GM18519 (cell line): ENCODE data around the gene PROCA1.
"Not testable (repeated sequence)": the region's sequence is repeated elsewhere in the genome, so short reads cannot be mapped to it uniquely, and the experiment has no call there.

ENCODE experiments used
- ATAC-seq: cut with Tn5 transposase; IDR thresholded peaks from one replicate; pipeline ENCODE4 v1.9.1; 2021; ENCODE audit warnings: mild to moderate bottlenecking, moderate library complexity; ENCODE audit not compliant: unreplicated experiment, low FRiP score

PROCA1 gene

DNA sequence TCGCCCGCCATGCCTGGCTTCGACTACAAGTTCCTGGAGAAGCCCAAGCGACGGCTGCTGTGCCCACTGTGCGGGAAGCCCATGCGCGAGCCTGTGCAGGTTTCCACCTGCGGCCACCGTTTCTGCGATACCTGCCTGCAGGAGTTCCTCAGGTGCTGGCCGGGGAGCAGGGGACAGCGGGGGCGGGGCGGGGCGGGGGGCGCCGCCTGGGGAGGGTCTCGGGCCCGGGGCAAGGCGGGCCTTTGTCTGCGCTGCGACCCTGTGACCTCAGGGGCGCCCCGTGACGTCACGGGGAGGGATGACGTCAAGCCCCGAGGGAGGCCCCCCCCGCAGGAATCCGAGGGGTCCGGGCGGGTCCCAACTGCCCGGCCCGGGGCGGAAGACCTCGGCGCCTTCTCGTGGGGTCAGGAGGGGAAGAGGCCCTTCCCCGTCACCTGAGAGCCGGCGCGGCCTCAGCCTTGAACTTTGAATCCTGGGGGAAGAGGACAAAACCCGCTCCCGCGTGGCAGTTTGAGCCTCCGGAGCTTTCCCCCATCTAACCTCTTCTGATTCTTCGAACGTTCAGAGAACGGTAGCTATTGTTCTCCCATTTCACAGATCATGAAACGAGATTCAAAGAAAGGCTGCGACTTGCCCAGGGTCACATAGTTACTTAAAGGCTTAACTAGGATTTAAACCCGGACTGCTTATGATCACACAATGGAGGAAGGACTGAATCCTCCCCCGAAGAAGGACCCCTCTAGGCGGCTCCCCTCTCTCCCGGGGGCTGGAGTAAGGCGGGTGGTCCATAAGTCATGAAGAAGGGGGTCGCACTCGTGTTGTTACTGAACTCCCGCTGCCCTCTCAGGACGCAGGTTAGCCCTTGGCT, 32.6 kb upstream of the PROCA1 start:
- no peak for ATAC-seq

DNA sequence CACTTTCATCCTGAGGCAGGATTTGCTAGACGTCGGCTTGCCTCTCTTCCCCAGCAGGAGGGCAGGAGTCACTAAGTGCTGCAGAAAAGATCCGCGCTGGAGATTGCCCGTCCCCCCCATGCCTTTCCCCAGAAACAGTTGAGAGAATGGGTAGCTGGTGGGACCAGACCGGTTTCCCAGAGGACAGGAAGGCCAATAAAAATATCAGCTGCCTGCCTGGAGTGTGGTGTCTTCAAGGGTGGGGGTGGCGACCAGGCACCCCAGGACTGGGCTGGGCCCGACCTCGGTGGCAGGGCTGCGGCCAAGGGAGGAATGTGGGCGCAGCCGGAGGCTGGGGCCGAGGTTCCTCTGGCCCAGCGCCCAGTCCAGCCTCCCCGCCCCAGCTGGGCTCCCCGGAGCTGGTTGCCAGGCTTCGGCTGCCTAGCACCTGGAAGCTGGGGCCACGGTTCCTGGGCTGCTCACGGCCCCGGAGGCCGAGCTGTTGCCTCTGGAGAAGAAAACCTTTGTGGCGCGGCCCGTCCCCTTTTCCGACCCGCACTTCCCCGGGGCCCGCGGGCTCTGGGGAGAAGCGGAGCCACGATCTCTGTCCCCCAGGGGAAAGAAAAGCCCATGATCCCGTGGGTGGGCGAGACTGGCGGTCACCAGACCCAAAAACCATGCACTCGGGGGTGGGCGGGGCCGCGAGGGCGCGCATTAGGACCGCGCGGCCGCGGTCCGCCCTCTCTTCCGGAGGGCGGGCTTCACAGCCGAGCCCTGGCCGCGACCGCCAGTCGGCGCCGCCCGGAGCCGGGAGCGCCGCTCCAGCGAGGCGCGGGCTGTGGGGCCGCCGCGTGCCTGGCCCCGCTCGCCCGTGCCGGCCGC, 31.8 kb upstream of the PROCA1 start, which contains the start of gene TRAF4:
TSS of gene TRAF4 (plus strand) at position 769 of the 861 bp plus-strand sequence. CDS start 102 bp downstream, outside the sequence.
- peak; percentile 37 for ATAC-seq

DNA sequence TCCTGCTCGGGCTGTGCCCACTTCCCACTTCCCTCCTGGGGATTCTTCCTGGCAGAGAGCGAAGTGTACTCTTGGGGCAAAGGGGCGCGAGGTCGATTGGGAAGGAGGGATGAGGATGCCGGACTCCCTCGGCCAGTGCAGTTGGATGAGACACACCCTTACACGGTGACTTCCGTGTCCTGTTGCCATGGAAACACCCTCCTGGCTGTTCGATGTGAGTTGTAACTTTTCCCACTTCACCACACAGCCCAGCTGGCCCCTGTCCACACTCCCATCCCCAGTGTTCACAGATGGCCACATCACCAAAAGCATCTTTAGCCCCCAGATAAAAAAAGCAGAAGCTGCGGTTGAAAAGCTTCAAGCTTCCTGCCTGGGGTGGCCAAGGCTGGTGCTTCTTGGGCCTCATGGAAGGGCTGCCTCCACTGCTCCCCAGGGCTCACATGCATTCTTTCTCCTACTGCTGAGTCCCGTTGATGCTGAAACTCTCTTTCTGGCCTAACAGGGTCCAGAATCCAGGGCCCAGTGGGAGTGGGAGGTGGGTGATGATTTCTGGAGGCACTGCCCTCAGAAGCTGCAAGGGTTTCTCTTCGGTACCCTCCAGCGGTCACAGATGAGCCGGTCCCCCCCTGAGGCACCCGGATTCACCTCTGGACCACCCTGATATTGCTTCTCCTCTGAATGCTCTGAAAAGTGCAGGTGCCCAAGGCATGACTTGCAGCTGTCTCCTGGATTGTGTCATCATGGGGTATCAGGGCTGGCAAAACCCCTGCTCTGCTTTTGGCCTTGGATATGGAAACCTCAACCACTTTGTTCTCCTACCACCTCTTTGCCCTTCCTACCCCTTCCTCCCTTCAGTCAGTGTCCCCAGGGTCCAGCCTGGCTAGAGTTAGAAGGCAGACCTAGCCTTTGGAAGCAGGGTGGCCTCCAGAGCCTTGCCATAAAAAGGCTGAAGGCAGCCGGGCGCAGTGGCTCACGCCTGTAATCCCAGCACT, 30.0 kb upstream of the PROCA1 start:
- no peak for ATAC-seq

DNA sequence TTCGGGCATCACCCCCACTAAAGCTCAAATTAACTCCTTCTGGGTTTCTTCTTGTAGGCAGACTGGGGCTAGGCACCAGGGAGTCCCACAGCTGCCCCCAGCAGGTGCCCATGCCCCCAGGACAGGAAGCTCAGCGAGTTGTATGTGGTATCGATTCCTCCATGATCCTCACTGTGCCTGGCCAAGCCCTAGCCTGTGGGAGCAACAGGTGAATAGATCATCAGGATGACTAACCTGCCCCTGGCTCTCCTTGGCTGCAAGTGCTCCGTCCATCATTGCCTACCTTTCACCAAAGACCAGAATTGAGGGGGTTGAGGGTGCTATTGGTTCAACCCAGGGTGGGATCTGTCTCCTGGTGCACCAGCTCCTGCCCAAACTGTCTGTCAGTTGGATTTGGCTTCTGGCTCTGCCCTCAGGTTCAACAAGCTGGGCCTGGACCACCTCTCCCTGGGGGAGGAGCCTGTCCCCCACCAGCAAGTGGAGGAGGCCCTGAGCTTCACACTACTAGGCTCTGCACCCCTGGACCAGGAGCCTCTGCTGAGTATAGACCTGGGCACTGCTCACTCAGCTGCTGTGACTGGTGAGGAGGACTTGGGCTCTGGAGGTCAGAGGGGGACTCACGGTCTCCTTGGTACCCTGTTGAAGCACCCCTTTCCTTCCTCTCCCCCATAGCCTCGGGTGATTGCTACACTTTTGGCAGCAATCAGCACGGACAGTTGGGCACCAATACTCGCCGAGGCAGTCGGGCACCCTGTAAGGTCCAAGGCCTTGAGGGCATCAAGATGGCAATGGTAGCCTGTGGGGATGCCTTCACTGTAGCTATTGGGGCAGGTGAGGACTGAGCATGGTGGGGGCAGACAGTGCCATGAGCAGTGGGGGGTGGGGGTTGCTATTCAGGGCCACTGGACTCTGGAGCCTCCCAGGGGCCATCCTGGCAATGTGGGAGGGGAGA, 29.0 kb upstream of the PROCA1 start:
- ATAC-seq = no peak

DNA sequence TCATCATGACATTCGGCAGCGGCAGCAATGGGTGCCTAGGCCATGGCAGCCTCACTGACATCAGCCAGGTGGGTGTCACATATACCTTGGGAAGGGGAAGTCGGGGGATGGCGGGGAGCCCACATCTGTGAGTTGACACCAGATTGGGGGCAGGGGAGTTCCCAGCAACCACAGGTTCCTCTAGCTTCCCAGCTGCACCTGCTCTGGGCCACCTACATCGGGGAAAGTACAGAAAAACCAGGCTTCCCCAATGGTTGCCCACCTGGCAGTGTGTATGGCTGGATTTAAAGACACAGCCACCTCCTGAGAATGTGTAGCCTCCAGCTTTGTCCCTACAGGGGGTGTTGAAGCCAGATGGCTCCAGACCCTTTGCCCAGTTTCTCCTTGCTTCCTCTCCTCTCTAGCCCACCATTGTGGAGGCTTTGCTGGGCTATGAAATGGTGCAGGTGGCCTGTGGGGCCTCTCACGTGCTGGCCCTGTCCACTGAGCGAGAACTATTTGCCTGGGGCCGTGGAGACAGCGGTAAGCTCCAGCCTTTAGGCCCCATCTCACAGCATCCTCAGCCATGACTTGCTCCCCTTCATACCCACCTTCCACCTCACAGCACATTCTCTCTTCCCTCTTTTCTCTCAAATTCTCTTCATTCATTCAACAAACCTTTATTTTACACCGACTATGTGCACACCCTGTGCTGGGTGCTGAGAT, 27.1 kb upstream of the PROCA1 start:
- no peak for ATAC-seq

DNA sequence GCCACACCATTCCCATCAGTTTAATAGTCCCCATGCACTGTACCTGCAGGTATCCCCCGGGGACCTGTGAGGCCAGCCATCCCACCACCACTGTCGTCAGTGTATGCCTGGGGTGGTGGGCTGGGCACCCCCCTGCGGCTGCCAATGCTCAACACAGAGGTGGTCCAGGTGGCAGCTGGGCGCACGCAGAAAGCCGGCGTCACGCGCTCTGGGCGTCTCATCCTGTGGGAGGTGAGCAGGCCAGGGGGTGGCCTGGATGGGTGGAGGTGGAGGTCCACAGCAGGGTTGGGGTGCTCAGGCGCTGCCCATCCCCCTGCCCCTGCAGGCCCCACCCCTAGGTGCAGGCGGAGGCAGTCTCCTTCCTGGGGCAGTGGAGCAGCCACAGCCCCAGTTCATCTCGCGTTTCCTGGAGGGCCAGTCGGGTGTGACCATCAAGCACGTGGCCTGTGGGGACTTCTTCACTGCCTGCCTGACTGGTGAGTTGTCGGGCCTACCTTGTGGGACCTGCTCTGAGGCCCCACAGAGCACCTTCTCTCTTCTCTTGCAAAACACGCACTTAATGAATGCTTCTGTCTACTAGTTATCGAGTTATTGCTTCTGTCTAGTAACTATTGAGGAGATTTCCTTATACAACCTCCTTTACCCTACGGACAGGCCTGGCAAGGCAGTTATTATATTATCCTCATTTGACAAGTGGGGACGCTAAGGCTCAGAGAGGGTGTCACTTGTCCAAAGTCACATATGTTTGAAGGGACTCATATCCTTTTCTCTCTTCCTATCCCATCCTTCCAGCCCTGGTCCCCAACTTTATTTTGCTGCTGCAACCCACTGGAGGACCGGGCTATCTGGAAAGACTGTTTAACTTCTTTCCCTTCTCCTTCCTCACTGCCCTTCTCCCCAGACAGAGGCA, 26.3 kb upstream of the PROCA1 start:
- ATAC-seq = no peak

DNA sequence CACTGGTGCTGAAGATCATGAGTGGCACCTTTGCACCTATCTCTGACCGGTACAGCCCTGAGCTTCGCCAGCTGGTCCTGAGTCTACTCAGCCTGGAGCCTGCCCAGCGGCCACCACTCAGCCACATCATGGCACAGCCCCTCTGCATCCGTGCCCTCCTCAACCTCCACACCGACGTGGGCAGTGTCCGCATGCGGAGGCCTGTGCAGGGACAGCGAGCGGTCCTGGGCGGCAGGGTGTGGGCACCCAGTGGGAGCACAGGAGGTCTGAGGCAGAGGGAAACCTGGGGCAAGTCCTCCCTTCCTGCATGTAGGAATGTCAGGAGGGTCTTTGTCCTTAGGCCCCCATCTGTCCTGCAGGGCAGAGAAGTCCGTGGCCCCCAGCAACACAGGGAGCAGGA, 25.6 kb upstream of the PROCA1 start:
- no peak for ATAC-seq

DNA sequence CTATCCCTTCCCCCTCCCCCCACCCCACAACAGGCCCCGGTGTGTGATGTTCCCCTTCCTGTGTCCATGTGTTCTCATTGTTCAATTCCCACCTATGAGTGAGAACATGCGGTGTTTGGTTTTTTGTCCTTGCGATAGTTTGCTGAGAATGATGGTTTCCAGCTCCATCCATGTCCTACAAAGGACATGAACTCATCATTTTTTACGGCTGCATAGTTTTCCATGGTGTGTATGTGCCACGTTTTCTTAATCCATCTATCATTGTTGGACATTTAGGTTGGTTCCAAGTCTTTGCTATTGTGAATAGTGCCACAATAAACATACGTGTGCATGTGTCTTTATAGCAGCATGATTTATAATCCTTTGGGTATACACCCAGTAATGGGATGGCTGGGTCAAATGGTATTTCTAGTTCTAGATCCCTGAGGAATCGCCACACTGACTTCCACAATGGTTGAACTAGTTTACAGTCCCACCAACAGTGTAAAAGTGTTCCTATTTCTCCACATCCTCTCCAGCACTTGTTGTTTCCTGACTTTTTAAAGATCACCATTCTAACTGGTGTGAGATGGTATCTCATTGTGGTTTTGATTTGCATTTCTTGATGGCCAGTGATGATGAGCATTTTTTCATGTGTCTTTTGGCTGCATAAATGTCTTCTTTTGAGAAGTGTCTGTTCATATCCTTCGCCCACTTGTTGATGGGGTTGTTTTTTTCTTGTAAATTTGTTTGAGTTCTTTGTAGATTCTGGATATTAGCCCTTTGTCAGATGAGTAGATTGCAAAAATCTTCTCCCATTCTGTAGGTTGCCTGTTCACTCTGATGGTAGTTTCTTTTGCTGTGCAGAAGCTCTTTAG, 24.5 kb upstream of the PROCA1 start:
- not testable (repeated sequence) for ATAC-seq

DNA sequence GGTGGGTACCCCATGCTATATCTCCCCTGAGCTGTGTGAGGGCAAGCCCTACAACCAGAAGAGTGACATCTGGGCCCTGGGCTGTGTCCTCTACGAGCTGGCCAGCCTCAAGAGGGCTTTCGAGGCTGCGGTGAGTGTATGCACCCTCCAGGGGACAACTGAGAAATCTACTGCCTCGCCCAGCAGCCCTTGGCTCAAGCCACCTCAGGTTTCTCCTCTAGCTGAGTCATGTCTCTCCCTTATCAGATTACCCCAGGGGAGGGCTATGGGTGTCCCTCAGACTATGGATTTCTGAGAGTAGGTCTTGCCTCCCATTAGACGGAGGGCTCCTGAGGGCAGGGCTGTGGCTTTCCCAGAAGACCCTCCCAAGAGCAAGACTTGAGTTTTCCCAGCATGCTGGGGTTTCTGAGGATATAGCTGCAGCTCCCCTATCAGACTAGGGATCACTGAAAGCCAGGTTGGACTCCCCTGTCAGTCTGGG, 23.6 kb upstream of the PROCA1 start:
- no peak for ATAC-seq

DNA sequence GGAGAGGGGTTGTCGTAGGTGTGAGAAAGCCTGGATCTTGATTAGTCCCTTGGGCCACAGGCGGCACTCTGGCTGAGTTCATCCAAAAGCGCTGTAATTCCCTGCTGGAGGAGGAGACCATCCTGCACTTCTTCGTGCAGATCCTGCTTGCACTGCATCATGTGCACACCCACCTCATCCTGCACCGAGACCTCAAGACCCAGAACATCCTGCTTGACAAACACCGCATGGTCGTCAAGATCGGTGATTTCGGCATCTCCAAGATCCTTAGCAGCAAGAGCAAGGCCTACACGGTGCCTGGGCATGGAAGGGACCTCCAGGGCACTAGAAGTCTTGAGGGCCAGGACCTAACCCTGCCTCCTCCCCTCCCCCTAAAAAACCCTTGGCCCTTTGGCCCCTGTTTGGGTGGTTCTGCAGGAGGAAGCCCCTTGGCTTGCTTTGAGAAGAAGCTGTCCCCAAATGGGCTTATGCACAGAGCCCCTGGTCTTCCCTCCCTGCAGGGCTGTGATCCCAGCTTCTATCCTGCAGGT, 23.1 kb upstream of the PROCA1 start:
- no peak for ATAC-seq

DNA sequence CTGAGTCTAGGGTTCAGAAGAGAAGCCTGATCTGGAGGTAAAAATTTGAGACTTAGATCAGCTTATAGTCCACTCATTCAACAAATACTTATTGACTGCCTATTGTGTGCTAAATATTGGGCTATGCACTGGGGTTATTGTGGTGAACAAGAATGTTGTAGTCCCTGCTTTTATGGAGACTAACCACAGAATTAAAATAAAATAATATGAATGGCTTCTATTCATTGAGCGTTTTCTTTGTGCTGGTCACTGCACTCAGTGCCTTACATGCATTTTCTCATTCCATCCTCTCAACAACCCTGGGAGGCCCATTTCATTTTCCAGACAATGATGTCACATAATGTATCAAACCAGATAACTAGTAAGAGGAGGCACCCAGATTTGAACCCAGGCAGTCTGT, 21.7 kb upstream of the PROCA1 start:
- ATAC-seq = no peak

DNA sequence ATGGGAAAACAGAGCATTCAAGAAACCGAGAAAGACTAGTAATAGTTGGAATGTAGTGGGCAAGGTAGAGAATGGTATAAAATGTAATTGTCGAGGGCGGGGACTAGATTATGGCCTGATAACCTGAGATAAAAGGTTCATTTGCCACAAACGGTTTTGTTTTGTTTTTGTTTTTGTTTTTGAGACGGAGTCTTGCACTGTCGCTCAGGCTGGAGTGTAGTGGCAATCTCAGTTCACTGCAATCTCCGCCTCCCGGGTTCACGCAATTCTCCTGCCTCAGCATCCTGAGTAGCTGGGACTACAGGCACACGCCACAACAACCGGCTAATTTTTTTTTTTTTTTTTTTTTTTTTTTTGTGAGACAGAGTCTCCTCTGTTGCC, 18.3 kb upstream of the PROCA1 start:
- no peak for ATAC-seq

DNA sequence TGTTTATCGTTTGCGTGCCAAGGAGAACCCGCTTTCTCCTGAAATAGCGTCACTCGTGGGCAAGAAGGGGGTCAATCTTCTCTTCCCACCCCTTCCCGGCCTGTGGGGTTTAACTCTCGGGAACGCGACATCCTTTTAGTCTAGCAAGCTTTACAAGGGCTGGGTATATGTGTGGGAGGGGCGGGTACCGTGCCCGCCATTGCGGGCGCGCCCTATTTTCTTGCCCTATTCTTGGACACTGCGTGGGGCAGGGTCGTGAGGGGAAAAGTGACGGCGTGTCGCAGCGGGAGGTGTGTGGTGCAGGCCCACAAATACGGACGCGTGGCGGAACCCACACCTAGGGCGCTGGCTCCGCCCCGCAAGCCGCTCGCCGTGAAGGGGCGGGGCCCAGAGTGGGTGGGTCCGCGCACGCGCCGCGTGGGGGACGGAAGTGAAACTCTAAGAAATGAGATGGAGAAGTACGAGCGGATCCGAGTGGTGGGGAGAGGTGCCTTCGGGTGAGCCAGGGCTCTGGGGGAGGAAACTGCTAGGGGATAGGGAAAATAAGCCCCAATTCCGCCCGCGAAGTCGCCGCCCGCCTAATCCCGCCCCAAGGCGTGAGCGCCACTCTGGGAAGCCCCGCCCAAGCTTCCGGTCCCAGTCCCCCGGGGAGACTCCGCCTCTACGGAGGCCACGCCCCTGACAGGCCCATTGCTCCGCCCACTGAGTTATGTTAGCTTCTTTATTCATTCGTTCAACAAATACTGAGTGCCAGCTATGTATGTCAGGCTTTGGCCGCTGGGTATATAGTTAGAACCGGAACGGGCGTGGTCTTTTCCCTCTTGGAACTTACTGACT, 16.9 kb upstream of the PROCA1 start, which contains the start of gene NEK8:
TSS of gene NEK8 (plus strand) at position 425 of the 837 bp plus-strand sequence. CDS start at position 451, 26 bp downstream.
- peak; percentile 25 for ATAC-seq

DNA sequence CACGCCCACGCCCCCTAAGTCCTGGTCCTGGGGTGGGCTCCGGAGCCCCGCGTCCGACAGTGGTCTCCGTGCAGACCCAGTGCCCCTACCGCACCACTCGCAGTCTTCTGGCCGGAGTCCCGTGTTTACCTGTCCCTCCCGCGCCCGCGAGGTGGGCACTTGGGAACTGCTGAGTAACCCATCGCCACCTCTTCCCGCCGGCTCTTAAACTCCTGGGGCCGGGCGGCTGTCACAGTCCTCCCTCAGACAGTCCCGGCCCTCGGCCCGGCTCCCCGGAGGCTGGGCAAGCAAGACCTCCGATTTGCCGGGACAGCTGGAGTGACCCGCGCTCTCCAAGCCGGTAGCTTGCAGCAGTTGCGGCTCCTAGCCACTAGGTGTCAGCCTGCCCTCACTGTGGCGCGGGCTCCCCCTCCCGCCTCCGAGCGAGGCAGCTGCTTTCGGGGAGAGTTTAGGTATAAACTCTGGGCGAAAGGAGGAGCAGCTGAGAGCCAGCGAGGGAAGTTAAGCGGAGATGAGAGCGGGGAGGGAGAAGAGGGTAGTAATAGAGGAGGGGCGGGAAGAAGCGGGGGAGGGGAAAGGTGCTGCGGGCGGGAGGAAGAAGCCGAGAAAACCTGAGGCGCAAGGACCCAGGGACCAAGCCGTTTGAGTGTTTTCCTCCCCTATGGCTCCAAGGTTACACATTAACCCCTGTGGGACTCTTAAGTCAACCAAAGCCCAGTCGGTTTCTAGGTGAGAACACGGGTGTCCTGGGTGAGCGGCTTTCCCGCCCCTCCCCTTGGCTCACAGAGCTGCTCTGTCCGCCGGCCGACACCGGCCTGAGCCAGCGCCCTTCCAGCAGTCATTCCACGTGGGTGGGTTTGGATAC, 15.2 kb upstream of the PROCA1 start:
- ATAC-seq = peak; percentile 25
